ENCODE measurements around the gene CYSLTR1.

Gene CYSLTR1

GRCh38 chrX:78357342-78358055 is 30.1 kb upstream of the CYSLTR1 start:
- WGBS, 2 donors (ENCODE audit: extremely low coverage in 2 of 2, insufficient read length in 2 of 2, insufficient replicate concordance in 1 of 2), result no CpG with 5 or more reads among the region's 4 CpGs
- no peak overlapping the region for H2BK15ac ChIP-seq (ENCODE audit: low read length)
- no peak overlapping the region for H3K27ac ChIP-seq (replicated peaks; ENCODE audit: low read length)
- no peak overlapping the region for H3K4me3 ChIP-seq (ENCODE audit: low read length in 2 of 2)
- H3K4ac ChIP-seq (ENCODE audit: low read length), result no peak overlapping the region
- no peaks in the 10 kb centered on the region for H3K9me3 ChIP-seq (replicated peaks in 1 of 2; ENCODE audit: control insufficient read depth in 2 of 2, insufficient read depth in 1 of 2, low read depth in 1 of 2, low read length in 2 of 2)
- no peak overlapping the region for H3K23ac ChIP-seq (ENCODE audit: low read depth, low read length, poor library complexity)
- no peaks in the 10 kb centered on the region for H3K79me1 ChIP-seq (ENCODE audit: low read depth, low read length)
- H3K27me3 ChIP-seq (ENCODE audit: control insufficient read depth in 3 of 3, insufficient read depth in 3 of 3, low read depth in 1 of 3, low read length in 3 of 3), result no peaks in the 10 kb centered on the region
- no peak overlapping the region for H2BK12ac ChIP-seq (ENCODE audit: low read length)
- DNase-seq (ENCODE audit: low spot score), result no peak
- H3K4me1 ChIP-seq (ENCODE audit: control insufficient read depth in 2 of 2, insufficient read depth in 1 of 2, low read depth in 1 of 2, low read length in 2 of 2), result no peaks in the 10 kb centered on the region
- H3K18ac ChIP-seq (ENCODE audit: low read length), result no peak overlapping the region
- H2AFZ ChIP-seq (ENCODE audit: low read length), result no peak overlapping the region
- H3K14ac ChIP-seq (ENCODE audit: low read length), result no peak overlapping the region
- H4K91ac ChIP-seq (ENCODE audit: low read depth, low read length, poor library complexity), result no peak overlapping the region
- H2BK5ac ChIP-seq (ENCODE audit: low read length), result no peak overlapping the region
- H3K36me3 ChIP-seq (replicated peaks in 1 of 2; ENCODE audit: control insufficient read depth in 2 of 2, insufficient read depth in 2 of 2, low read length in 2 of 2), result no peaks in the 10 kb centered on the region
- no peak overlapping the region for H3K4me2 ChIP-seq (ENCODE audit: insufficient read depth, low read length, poor library complexity, severe bottlenecking)
- no peak overlapping the region for H2AK5ac ChIP-seq (ENCODE audit: low read depth, low read length)
- no peak overlapping the region for H4K8ac ChIP-seq (ENCODE audit: low read depth, low read length)
- H2BK120ac ChIP-seq (ENCODE audit: low read depth, low read length), result no peak overlapping the region
- no peak overlapping the region for H3K9ac ChIP-seq (ENCODE audit: low read depth, low read length, poor library complexity)

GRCh38 chrX:78333521-78333920 is 6.1 kb upstream of the CYSLTR1 start:
- Histone ChIP-seq H3K27ac (replicated peaks; ENCODE audit: low read length) (no peak overlapping the region), H2AFZ (ENCODE audit: low read length) (no peak overlapping the region), H3K36me3 (replicated peaks in 1 of 2; ENCODE audit: control insufficient read depth in 2 of 2, insufficient read depth in 2 of 2, low read length in 2 of 2) (no peaks in the 10 kb centered on the region), H3K4me3 (ENCODE audit: low read length in 2 of 2) (no peak overlapping the region), H2BK5ac (ENCODE audit: low read length) (no peak overlapping the region), H4K91ac (ENCODE audit: low read depth, low read length, poor library complexity) (no peak overlapping the region), H3K23ac (ENCODE audit: low read depth, low read length, poor library complexity) (no peak overlapping the region), H2AK5ac (ENCODE audit: low read depth, low read length) (no peak overlapping the region), H3K4me2 (ENCODE audit: insufficient read depth, low read length, poor library complexity, severe bottlenecking) (no peak overlapping the region), H3K79me1 (ENCODE audit: low read depth, low read length) (no peaks in the 10 kb centered on the region), H2BK120ac (ENCODE audit: low read depth, low read length) (no peak overlapping the region), H3K9ac (ENCODE audit: low read depth, low read length, poor library complexity) (no peak overlapping the region), H3K27me3 (ENCODE audit: control insufficient read depth in 3 of 3, insufficient read depth in 3 of 3, low read depth in 1 of 3, low read length in 3 of 3) (no peaks in the 10 kb centered on the region), H3K14ac (ENCODE audit: low read length) (no peak overlapping the region), H3K4ac (ENCODE audit: low read length) (no peak overlapping the region), H4K8ac (ENCODE audit: low read depth, low read length) (no peak overlapping the region), H3K18ac (ENCODE audit: low read length) (no peak overlapping the region), H3K9me3 (replicated peaks in 1 of 2; ENCODE audit: control insufficient read depth in 2 of 2, insufficient read depth in 1 of 2, low read depth in 1 of 2, low read length in 2 of 2) (no peaks in the 10 kb centered on the region), H2BK15ac (ENCODE audit: low read length) (no peak overlapping the region), H2BK12ac (ENCODE audit: low read length) (no peak overlapping the region), H3K4me1 (ENCODE audit: control insufficient read depth in 2 of 2, insufficient read depth in 1 of 2, low read depth in 1 of 2, low read length in 2 of 2) (no peaks in the 10 kb centered on the region)
- DNase-seq (ENCODE audit: low spot score), result no peak

GRCh38 chrX:78331708-78332107 is 4.3 kb upstream of the CYSLTR1 start:
- H3K4me2 ChIP-seq (ENCODE audit: insufficient read depth, low read length, poor library complexity, severe bottlenecking), result no peak overlapping the region
- no peak overlapping the region for H3K18ac ChIP-seq (ENCODE audit: low read length)
- no peaks in the 10 kb centered on the region for H3K9me3 ChIP-seq (replicated peaks in 1 of 2; ENCODE audit: control insufficient read depth in 2 of 2, insufficient read depth in 1 of 2, low read depth in 1 of 2, low read length in 2 of 2)
- no peaks in the 10 kb centered on the region for H3K27me3 ChIP-seq (ENCODE audit: control insufficient read depth in 3 of 3, insufficient read depth in 3 of 3, low read depth in 1 of 3, low read length in 3 of 3)
- H3K14ac ChIP-seq (ENCODE audit: low read length), result no peak overlapping the region
- no peak overlapping the region for H4K91ac ChIP-seq (ENCODE audit: low read depth, low read length, poor library complexity)
- no peak overlapping the region for H2AK5ac ChIP-seq (ENCODE audit: low read depth, low read length)
- H3K4me3 ChIP-seq (ENCODE audit: low read length in 2 of 2), result no peak overlapping the region
- no peak overlapping the region for H2BK15ac ChIP-seq (ENCODE audit: low read length)
- H3K23ac ChIP-seq (ENCODE audit: low read depth, low read length, poor library complexity), result no peak overlapping the region
- no peak for DNase-seq (ENCODE audit: low spot score)
- no peak overlapping the region for H2BK12ac ChIP-seq (ENCODE audit: low read length)
- H3K4me1 ChIP-seq (ENCODE audit: control insufficient read depth in 2 of 2, insufficient read depth in 1 of 2, low read depth in 1 of 2, low read length in 2 of 2), result no peaks in the 10 kb centered on the region
- H2AFZ ChIP-seq (ENCODE audit: low read length), result no peak overlapping the region
- no peak overlapping the region for H2BK5ac ChIP-seq (ENCODE audit: low read length)
- H3K79me1 ChIP-seq (ENCODE audit: low read depth, low read length), result no peaks in the 10 kb centered on the region
- no peaks in the 10 kb centered on the region for H3K36me3 ChIP-seq (replicated peaks in 1 of 2; ENCODE audit: control insufficient read depth in 2 of 2, insufficient read depth in 2 of 2, low read length in 2 of 2)
- WGBS, 2 donors (ENCODE audit: extremely low coverage in 2 of 2, insufficient read length in 2 of 2, insufficient replicate concordance in 1 of 2), result no CpG with 5 or more reads among the region's 1 CpG
- no peak overlapping the region for H3K4ac ChIP-seq (ENCODE audit: low read length)
- no peak overlapping the region for H3K27ac ChIP-seq (replicated peaks; ENCODE audit: low read length)
- no peak overlapping the region for H3K9ac ChIP-seq (ENCODE audit: low read depth, low read length, poor library complexity)
- H2BK120ac ChIP-seq (ENCODE audit: low read depth, low read length), result no peak overlapping the region
- H4K8ac ChIP-seq (ENCODE audit: low read depth, low read length), result no peak overlapping the region

- H3K14ac ChIP-seq (ENCODE audit: low read length), result no peak overlapping the region
These were observed 3.1 kb upstream of the CYSLTR1 start for GRCh38 chrX:78330540-78330939.

More at GRCh38 chrX:78330540-78330939, 3.1 kb upstream of the CYSLTR1 start:
- no peak for DNase-seq (ENCODE audit: low spot score)
- no peak overlapping the region for H3K27ac ChIP-seq (replicated peaks; ENCODE audit: low read length)
- H4K91ac ChIP-seq (ENCODE audit: low read depth, low read length, poor library complexity), result no peak overlapping the region
- H2AFZ ChIP-seq (ENCODE audit: low read length), result no peak overlapping the region
- H2BK12ac ChIP-seq (ENCODE audit: low read length), result no peak overlapping the region
- H3K18ac ChIP-seq (ENCODE audit: low read length), result no peak overlapping the region
- H3K36me3 ChIP-seq (replicated peaks in 1 of 2; ENCODE audit: control insufficient read depth in 2 of 2, insufficient read depth in 2 of 2, low read length in 2 of 2), result no peaks in the 10 kb centered on the region
- WGBS, 2 donors (ENCODE audit: extremely low coverage in 2 of 2, insufficient read length in 2 of 2, insufficient replicate concordance in 1 of 2), result no CpG with 5 or more reads among the region's 1 CpG
- no peak overlapping the region for H2BK15ac ChIP-seq (ENCODE audit: low read length)
- H3K27me3 ChIP-seq (ENCODE audit: control insufficient read depth in 3 of 3, insufficient read depth in 3 of 3, low read depth in 1 of 3, low read length in 3 of 3), result no peaks in the 10 kb centered on the region
- no peak overlapping the region for H3K4ac ChIP-seq (ENCODE audit: low read length)
- H3K9ac ChIP-seq (ENCODE audit: low read depth, low read length, poor library complexity), result no peak overlapping the region
- no peak overlapping the region for H3K23ac ChIP-seq (ENCODE audit: low read depth, low read length, poor library complexity)
- no peak overlapping the region for H2BK5ac ChIP-seq (ENCODE audit: low read length)
- no peak overlapping the region for H2BK120ac ChIP-seq (ENCODE audit: low read depth, low read length)
- no peaks in the 10 kb centered on the region for H3K9me3 ChIP-seq (replicated peaks in 1 of 2; ENCODE audit: control insufficient read depth in 2 of 2, insufficient read depth in 1 of 2, low read depth in 1 of 2, low read length in 2 of 2)
- no peak overlapping the region for H3K4me3 ChIP-seq (ENCODE audit: low read length in 2 of 2)
- H3K79me1 ChIP-seq (ENCODE audit: low read depth, low read length), result no peaks in the 10 kb centered on the region
- no peaks in the 10 kb centered on the region for H3K4me1 ChIP-seq (ENCODE audit: control insufficient read depth in 2 of 2, insufficient read depth in 1 of 2, low read depth in 1 of 2, low read length in 2 of 2)
- no peak overlapping the region for H2AK5ac ChIP-seq (ENCODE audit: low read depth, low read length)
- H3K4me2 ChIP-seq (ENCODE audit: insufficient read depth, low read length, poor library complexity, severe bottlenecking), result no peak overlapping the region
- H4K8ac ChIP-seq (ENCODE audit: low read depth, low read length), result no peak overlapping the region
